ENCODE measurements around the gene FUT2.

FUT2 gene

GRCh38 chr19:48713864-48714755 lies 18.3 kb downstream of the FUT2 start:
- Histone ChIP-seq H3K4me3 (ENCODE audit: insufficient read depth, low read length, poor library complexity, severe bottlenecking) (peak overlapping the region; percentile 86), H3K9ac (ENCODE audit: low read length) (peak overlapping the region; percentile 76), H3K79me2 (ENCODE audit: insufficient read depth, low read length) (no peaks in the 10 kb centered on the region), H3K9me3 (ENCODE audit: insufficient read depth, low read length) (no peaks in the 10 kb centered on the region), H3F3A (ENCODE audit: insufficient read depth) (no peaks in the 10 kb centered on the region), H4K20me1 (ENCODE audit: low read depth, low read length) (no peaks in the 10 kb centered on the region), H3K4me2 (ENCODE audit: low read depth, low read length, poor library complexity, severe bottlenecking) (peak overlapping the region; percentile 87), H3K36me3 (ENCODE audit: low read length) (no peaks in the 10 kb centered on the region), H3K9me2 (replicated peaks; ENCODE audit: insufficient read depth, low read length) (no peaks in the 10 kb centered on the region), H3K27me3 (ENCODE audit: low read length) (no peaks in the 10 kb centered on the region), H2AFZ (ENCODE audit: low read depth, low read length, severe bottlenecking) (peak overlapping the region; percentile 95), H3K27ac (ENCODE audit: low read depth, low read length) (peak overlapping the region; percentile 12; the same call in 1 of the 2 replicates)
- TF ChIP-seq CTCF (IDR thresholded peaks at IDR 0.05; ENCODE audit: insufficient read depth, low read length, poor library complexity, severe bottlenecking) = no peak

GRCh38 chr19:48714759-48715675 lies 19.2 kb downstream of the FUT2 start:
- peak overlapping the region; percentile 12; the same call in 1 of the 2 replicates for H3K27ac ChIP-seq (ENCODE audit: low read depth, low read length)
- H3K36me3 ChIP-seq (ENCODE audit: low read length) = no peaks in the 10 kb centered on the region
- H3K9me3 ChIP-seq (ENCODE audit: insufficient read depth, low read length) = no peaks in the 10 kb centered on the region
- no peaks in the 10 kb centered on the region for H3K27me3 ChIP-seq (ENCODE audit: low read length)
- H3K9me2 ChIP-seq (replicated peaks; ENCODE audit: insufficient read depth, low read length) = no peaks in the 10 kb centered on the region
- no peaks in the 10 kb centered on the region for H4K20me1 ChIP-seq (ENCODE audit: low read depth, low read length)
- H3K4me3 ChIP-seq (ENCODE audit: insufficient read depth, low read length, poor library complexity, severe bottlenecking) = peak overlapping the region; percentile 81
- no peaks in the 10 kb centered on the region for H3K79me2 ChIP-seq (ENCODE audit: insufficient read depth, low read length)
- peak overlapping the region; percentile 87 for H3K4me2 ChIP-seq (ENCODE audit: low read depth, low read length, poor library complexity, severe bottlenecking)
- H3K9ac ChIP-seq (ENCODE audit: low read length) = peak overlapping the region; percentile 75
- peak overlapping the region; percentile 22 for H2AFZ ChIP-seq (ENCODE audit: low read depth, low read length, severe bottlenecking)
- TF ChIP-seq CTCF (IDR thresholded peaks at IDR 0.05; ENCODE audit: insufficient read depth, low read length, poor library complexity, severe bottlenecking) (no peak), EZH2phosphoT487 (conservative IDR thresholded peaks at IDR 0.05; ENCODE audit: low read length) (no peak)
- no peaks in the 10 kb centered on the region for H3F3A ChIP-seq (ENCODE audit: insufficient read depth)

- Histone ChIP-seq H2AFZ (ENCODE audit: low read depth, low read length, severe bottlenecking) (no peak overlapping the region), H3K9me3 (ENCODE audit: insufficient read depth, low read length) (no peaks in the 10 kb centered on the region), H3K9me2 (replicated peaks; ENCODE audit: insufficient read depth, low read length) (no peaks in the 10 kb centered on the region), H3K79me2 (ENCODE audit: insufficient read depth, low read length) (no peaks in the 10 kb centered on the region), H3K27ac (ENCODE audit: low read depth, low read length) (no peak overlapping the region), H3K4me3 (ENCODE audit: insufficient read depth, low read length, poor library complexity, severe bottlenecking) (no peak overlapping the region), H3K9ac (ENCODE audit: low read length) (no peak overlapping the region), H3K36me3 (ENCODE audit: low read length) (no peaks in the 10 kb centered on the region), H4K20me1 (ENCODE audit: low read depth, low read length) (no peaks in the 10 kb centered on the region), H3F3A (ENCODE audit: insufficient read depth) (no peaks in the 10 kb centered on the region), H3K27me3 (ENCODE audit: low read length) (no peaks in the 10 kb centered on the region), H3K4me2 (ENCODE audit: low read depth, low read length, poor library complexity, severe bottlenecking) (no peak overlapping the region)
- TF ChIP-seq CTCF (IDR thresholded peaks at IDR 0.05; ENCODE audit: insufficient read depth, low read length, poor library complexity, severe bottlenecking) (no peak), EZH2phosphoT487 (conservative IDR thresholded peaks at IDR 0.05; ENCODE audit: low read length) (no peak)
Observed at GRCh38 chr19:48715681-48716171, 20.0 kb downstream of the FUT2 start.
